Small intestine (tissue), 7 donors: ENCODE results near the gene PPM1N. TPM values are rescaled to one million over a fixed set of nuclear protein-coding genes. Genes with fewer than 3 reads are reported as not detected.

Source experiments
- DNase-seq, 2 donors: peaks; one replicate each; pipeline versions ENCODE4 v3.0.0 to v3.0.0-alpha.2; 2013
- FAIRE-seq: peaks from 2 replicates; lab custom pipeline; 2012; peaks lifted over from hg19 to GRCh38; lab: Jason Lieb, UNC
- H3K27ac ChIP-seq, 3 donors: one replicate each; pipeline ENCODE4 v1.5.1; 2013; ENCODE audit warnings: low read length in 2 of 3, mild to moderate bottlenecking in 2 of 3, control low read depth in 1 of 3, inconsistent platforms in 1 of 3, low read depth in 1 of 3, moderate library complexity in 1 of 3
- H3K27me3 ChIP-seq, 3 donors: one replicate each; pipeline ENCODE4 v1.6.1; 2013; ENCODE audit warnings: low read length in 3 of 3, inconsistent platforms in 1 of 3; ENCODE audit not compliant: control insufficient read depth in 3 of 3, insufficient read depth in 3 of 3
- H3K36me3 ChIP-seq, 3 donors: one replicate each; pipeline ENCODE4 v1.6.1; 2013; ENCODE audit warnings: low read length in 3 of 3, inconsistent platforms in 1 of 3, low read depth in 1 of 3, mild to moderate bottlenecking in 1 of 3, moderate library complexity in 1 of 3; ENCODE audit not compliant: control insufficient read depth in 3 of 3, insufficient read depth in 2 of 3
- H3K4me1 ChIP-seq, 3 donors: one replicate each; pipeline ENCODE4 v1.6.1; 2013; ENCODE audit warnings: low read length in 2 of 3, inconsistent platforms in 1 of 3, low read depth in 1 of 3, mild to moderate bottlenecking in 1 of 3, moderate library complexity in 1 of 3; ENCODE audit not compliant: control insufficient read depth in 3 of 3, insufficient read depth in 2 of 3
- H3K4me3 ChIP-seq, 3 donors: one replicate each; pipeline ENCODE4 v1.5.1; 2013; ENCODE audit warnings: low read length in 3 of 3, control low read depth in 1 of 3, inconsistent platforms in 1 of 3, low read depth in 1 of 3, mild to moderate bottlenecking in 1 of 3, moderate library complexity in 1 of 3
- H3K9me3 ChIP-seq, 2 donors: one replicate each; pipeline ENCODE4 v1.6.1; 2013; ENCODE audit warnings: low read depth in 1 of 2, low read length in 1 of 2; ENCODE audit not compliant: control insufficient read depth in 2 of 2, insufficient read depth in 1 of 2
- WGBS, 3 donors: extraction: QIAGEN DNeasy Blood & Tissue Kit; methylation state at CpG; one replicate each; pipeline ENCODE4 v1.1.7; 2013; 5-methylcytosine and 5-hydroxymethylcytosine counted together
- polyA plus RNA-seq, 4 donors: library from polyadenylated mRNA; stranded (reverse) in 3 of 4; unstranded in 1 of 4; fragments of 200-250 nt in 3 of 4; fragments of 120-200 nt in 1 of 4; gene quantifications; one replicate each; pipeline versions ENCODE4 v1.2.1 to v1.2.3, GENCODE V29; 2013
- donor health status: healthy with polysubstance abuse.
- donor health status: control.
- donor health status: control.
- donor health status: Bipolar disorder and iron deficiency.
- donor health status: healthy.

PPM1N gene
- polyA plus RNA-seq, 4 donors = 0.65 to 1.9 (median 1.5) TPM

DNA sequence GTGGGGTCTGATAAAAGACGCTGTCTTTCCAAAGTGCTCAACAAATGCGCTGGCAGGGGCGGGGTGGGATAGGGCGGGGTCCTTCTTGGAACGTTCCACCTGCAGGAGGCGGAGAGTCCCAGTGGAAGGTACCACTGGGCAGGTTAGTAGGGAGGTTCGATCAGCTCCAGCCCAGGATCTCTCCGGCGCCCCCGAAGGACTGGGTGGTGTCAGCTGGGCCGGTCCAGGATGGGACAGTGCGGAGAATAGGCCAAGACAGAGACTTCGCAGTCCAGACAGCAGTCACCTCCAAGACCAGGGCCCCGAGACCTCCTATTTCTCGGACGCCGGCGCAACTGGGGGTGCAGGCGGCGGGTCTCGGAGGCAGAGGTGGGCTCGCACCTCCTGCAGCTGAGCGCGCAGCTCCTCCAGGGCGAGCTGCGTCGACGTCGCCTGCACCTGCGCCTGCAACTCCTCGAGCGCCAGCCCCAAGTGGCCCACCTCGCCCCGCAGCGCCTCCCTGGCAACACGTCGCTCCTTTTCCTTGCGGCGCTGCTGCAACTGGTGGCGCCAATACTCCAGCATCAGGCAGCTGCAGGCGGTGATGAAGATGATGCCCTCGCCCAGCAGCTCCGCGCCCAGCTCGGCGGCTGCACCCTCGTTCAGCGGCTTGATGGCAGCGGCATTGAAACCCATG lies 30.6 kb downstream of the PPM1N start:
- H3K4me3 ChIP-seq = peak overlapping the region in 2 of 3 donors; percentile 40 to 47
- peaks cover 0 to 13% of the 10 kb centered on the region in 2 donors for H3K9me3 ChIP-seq
- peaks cover 0 to 9% (median 0%) of the 10 kb centered on the region in 3 donors for H3K27me3 ChIP-seq
- H3K4me1 ChIP-seq = peaks cover 0 to 11% (median 0%) of the 10 kb centered on the region in 3 donors
- peaks cover 10 to 40% (median 25%) of the 10 kb centered on the region in 3 donors for H3K36me3 ChIP-seq
- DNase-seq (peak; percentile 75 to 79), FAIRE-seq (no peak)
- 4 to 21% (median 9%) methylated on average over 45 to 49 of the region's 49 CpGs for WGBS, 3 donors
- peak overlapping the region in 1 of 3 donors; percentile 15 for H3K27ac ChIP-seq

DNA sequence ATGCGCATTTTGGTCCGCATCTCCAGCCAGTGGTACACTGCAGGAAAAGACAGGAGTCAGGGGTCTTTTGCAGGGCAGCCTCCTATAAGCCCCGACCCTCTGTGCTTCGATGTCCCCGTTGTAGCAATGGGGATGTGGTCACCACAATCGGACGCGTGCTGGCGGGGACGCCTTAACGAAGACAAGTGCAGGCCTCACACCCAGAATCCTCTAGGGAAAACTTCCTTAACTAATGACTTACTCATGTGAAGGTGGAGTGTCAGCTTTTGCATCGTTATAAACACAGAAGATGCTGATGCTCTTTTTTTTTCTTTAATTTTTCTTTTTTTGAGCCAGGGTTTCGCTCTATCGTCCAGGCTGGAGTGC lies 31.2 kb downstream of the PPM1N start:
- DNase-seq (no peak), FAIRE-seq (no peak)
- Histone ChIP-seq H3K4me3 (peak overlapping the region in 1 of 3 donors; percentile 47), H3K27ac (no peak overlapping the region), H3K27me3 (peaks cover 0 to 9% (median 0%) of the 10 kb centered on the region in 3 donors), H3K4me1 (peaks cover 0 to 11% (median 0%) of the 10 kb centered on the region in 3 donors), H3K9me3 (peaks cover 0 to 13% of the 10 kb centered on the region in 2 donors), H3K36me3 (peaks cover 10 to 35% (median 24%) of the 10 kb centered on the region in 3 donors)
- WGBS, 3 donors = 25 to 38% (median 32%) methylated on average over 14 of the region's 14 CpGs

DNA sequence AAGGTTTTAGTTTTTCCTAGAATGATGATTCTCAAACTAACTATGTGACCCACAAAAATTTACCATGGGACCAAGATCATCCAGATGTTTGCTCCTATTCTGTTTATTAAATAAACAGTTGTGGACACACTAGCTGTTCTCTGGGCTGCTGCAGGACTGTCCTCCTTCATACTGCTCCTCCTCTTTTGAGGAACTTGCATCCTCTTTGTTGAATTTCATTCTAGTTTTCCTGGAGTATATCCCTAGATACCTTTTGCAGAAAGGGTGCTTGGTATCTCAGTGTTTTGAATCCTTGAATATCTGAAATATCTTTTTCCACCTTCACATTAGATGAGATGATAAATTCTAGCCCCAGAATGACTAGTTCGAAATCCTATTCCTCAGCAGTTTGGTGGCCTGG lies 33.1 kb downstream of the PPM1N start:
- Histone ChIP-seq H3K27me3 (peaks cover 0 to 9% (median 0%) of the 10 kb centered on the region in 3 donors), H3K9me3 (peaks cover 0 to 13% of the 10 kb centered on the region in 2 donors), H3K36me3 (peaks cover 2 to 15% (median 7%) of the 10 kb centered on the region in 3 donors), H3K4me3 (no peak overlapping the region), H3K4me1 (peaks cover 0 to 11% (median 0%) of the 10 kb centered on the region in 3 donors), H3K27ac (no peak overlapping the region)
- DNase-seq (no peak), FAIRE-seq (no peak)
- 93 to 100% (median 96%) methylated on average over 1 of the region's 1 CpG for WGBS, 3 donors

DNA sequence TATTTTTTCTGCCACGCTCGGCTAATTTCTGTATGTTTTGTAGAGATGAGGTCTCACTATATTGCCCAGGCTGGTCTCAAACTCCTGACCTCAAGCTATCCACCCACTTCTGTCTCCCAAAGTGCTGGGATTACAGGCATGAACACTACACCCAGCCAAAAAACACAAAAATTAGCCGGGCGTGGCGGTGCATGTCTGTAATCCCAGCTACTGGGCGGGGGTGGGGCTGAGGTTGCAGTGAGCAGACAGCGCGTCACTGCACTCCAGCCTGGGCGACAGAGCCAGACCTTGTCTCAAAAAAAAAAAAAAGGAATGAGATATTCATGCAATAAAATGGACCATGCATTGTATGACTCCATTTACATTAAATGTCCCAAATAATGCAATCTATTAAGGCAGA lies 41.2 kb downstream of the PPM1N start:
- H3K27me3 ChIP-seq = no peaks in the 10 kb centered on the region
- no peak for DNase-seq
- H3K36me3 ChIP-seq = no peaks in the 10 kb centered on the region
- H3K27ac ChIP-seq = no peak overlapping the region
- H3K4me1 ChIP-seq = no peaks in the 10 kb centered on the region
- no peak for FAIRE-seq
- H3K9me3 ChIP-seq = peaks cover 0 to 5% of the 10 kb centered on the region in 2 donors
- no peak overlapping the region for H3K4me3 ChIP-seq
- WGBS, 3 donors = 93 to 97% (median 95%) methylated on average over 9 of the region's 9 CpGs

DNA sequence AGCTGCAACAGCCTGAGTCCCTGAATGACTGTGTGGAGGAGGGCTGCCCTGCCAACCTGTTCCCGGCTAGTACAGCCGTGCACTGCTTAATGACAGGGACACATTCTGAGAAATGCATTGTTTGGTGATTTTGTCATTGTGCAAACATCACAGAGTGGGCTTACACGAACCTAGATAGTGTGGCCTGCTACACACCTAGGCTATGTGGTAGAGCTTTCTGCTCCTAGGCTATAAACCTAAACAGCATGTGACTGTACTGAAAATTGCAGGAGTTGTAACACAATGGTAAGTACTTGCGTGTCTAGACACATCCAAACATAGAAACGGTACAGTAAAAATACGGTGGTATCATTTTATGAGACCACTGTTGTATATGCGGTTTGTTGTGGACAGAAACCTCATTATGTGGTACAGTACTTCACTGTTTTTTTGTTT lies 44.0 kb downstream of the PPM1N start:
- WGBS, 3 donors = 66 to 77% (median 77%) methylated on average over 7 of the region's 7 CpGs
- Histone ChIP-seq H3K27me3 (no peaks in the 10 kb centered on the region), H3K4me1 (no peaks in the 10 kb centered on the region), H3K9me3 (peaks cover 0 to 5% of the 10 kb centered on the region in 2 donors), H3K4me3 (no peak overlapping the region), H3K27ac (no peak overlapping the region), H3K36me3 (no peaks in the 10 kb centered on the region)
- no peak for DNase-seq
- no peak for FAIRE-seq

DNA sequence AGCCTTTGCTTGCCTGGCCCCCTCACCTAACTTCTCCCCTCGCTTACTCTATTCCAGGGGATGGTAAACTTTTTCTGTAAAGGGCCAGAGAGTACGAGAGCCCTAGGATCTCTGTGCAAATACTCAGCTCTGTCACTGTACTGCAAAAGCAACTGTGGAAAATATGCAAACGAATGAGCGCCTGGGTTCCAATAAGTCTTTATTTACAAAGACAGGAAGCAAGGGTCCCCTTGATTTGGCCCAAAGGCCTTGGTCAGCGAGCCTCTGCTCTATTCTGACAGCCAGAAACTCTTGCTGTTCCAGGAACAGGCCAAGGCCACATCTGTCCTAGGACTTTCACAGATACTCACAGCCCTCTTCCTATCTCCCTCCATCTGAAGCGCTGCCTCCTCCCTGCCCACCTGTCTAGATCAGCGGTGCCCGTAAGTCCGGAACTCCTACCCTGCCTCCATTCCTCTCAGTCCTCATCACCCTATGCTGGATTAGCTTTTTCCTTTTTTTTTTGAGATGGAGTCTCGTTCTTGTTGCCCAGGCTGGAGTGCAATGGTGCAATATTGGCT lies 49.0 kb downstream of the PPM1N start:
- Histone ChIP-seq H3K27ac (no peak overlapping the region), H3K4me3 (no peak overlapping the region), H3K36me3 (peaks cover 0 to 15% (median 0%) of the 10 kb centered on the region in 3 donors), H3K27me3 (no peaks in the 10 kb centered on the region), H3K9me3 (no peaks in the 10 kb centered on the region), H3K4me1 (no peaks in the 10 kb centered on the region)
- DNase-seq (no peak), FAIRE-seq (no peak)
- WGBS, 3 donors = 86 to 92% (median 90%) methylated on average over 10 of the region's 10 CpGs

DNA sequence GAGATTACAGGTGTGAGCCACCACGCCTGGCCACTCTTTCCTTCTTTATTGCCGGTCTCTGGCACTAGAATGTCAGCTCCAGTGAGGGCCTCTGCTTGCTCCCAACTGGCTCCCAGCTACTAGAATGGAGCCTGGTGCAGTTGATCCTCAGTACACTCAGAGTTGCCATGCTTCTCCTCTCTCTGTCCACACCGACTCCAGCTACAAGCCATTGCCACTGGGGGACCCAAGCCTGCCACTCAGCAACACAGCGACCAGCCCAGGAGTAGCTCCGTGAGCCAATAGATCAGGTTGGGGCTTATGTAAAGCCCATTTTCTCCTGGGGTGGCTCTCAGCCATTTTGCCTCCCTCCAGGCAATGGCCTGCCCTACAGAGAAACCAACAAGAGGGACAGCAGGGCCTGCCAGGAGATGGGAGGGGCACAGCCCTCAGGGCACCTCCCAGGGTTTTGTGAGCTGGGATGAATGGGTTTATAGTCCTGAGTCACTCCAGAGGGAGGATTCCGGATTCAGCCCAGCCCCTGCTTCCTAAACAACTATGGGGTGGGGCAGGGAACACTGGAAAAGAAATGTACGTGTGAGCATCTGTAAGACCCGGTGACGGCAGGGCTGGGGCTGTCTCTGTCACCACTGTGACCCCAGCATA lies 49.8 kb downstream of the PPM1N start:
- H3K36me3 ChIP-seq = peaks cover 0 to 19% (median 0%) of the 10 kb centered on the region in 3 donors
- no peaks in the 10 kb centered on the region for H3K4me1 ChIP-seq
- no peaks in the 10 kb centered on the region for H3K9me3 ChIP-seq
- no peak overlapping the region for H3K27ac ChIP-seq
- FAIRE-seq (no peak), DNase-seq (peak in 1 of 2 donors; percentile 46)
- 75 to 86% (median 82%) methylated on average over 9 of the region's 9 CpGs for WGBS, 3 donors
- no peak overlapping the region for H3K4me3 ChIP-seq
- H3K27me3 ChIP-seq = no peaks in the 10 kb centered on the region
